Mononuclear cell (primary cell): ENCODE data around the gene CSAG1. TPM values are rescaled to one million over a fixed set of nuclear protein-coding genes. Genes with fewer than 3 reads are reported as not detected.
"Not testable (repeated sequence)": the region's sequence is repeated elsewhere in the genome, so short reads cannot be mapped to it uniquely, and the experiment has no call there.

Source experiments
- H3K27me3 ChIP-seq: 2 replicates; pipeline ENCODE4 v1.6.0; 2011; ENCODE audit warnings: low read length, control low read depth; ENCODE audit not compliant: insufficient read depth
- H3K4me1 ChIP-seq: 2 replicates; pipeline ENCODE4 v1.5.1; 2011; ENCODE audit warnings: mild to moderate bottlenecking, low read length, control low read depth; ENCODE audit not compliant: insufficient read depth
- H3K4me3 ChIP-seq: 2 replicates; pipeline ENCODE4 v1.5.1; 2011; ENCODE audit warnings: mild to moderate bottlenecking, low read length, moderate library complexity
- H3K9me3 ChIP-seq: 2 replicates; pipeline ENCODE4 v1.5.1; 2011; ENCODE audit warnings: low read depth, mild to moderate bottlenecking, control low read depth, low read length
- total RNA-seq: library from RNA; depleted of rRNA; stranded (reverse); fragments of >200 nt; gene quantifications from one replicate; pipeline ENCODE4 v1.2.3, GENCODE V29; 2012

CSAG1 gene, protein sequence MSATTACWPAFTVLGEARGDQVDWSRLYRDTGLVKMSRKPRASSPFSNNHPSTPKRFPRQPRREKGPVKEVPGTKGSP
- total RNA-seq = not detected

DNA sequence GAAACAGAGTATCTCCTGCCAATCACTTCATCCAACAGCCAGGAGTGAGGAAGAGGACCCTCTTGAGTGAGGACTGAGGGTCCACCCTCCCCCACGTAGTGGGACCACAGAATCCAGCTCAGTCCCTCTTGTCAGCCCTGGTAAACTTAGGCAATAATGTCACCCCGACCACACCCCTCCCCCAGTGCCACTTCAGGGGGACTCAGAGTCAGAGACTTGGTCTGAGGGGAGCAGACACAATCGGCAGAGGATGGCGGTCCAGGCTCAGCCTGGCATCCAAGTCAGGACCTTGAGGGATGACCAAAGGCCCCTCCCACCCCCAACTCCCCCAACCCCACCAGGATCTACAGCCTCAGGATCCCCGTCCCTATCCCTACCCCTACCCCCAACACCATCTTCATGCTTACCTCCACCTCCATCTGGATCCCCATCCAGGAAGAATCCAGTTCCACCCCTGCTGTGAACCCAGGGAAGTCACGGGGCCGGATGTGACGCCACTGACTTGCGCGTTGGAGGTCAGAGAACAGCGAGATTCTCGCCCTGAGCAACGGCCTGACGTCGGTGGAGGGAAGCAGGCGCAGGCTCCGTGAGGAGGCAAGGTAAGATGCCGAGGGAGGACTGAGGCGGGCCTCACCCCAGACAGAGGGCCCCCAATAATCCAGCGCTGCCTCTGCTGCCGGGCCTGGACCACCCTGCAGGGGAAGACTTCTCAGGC lies at the start of gene CSAG1, which contains the start of gene MAGEA12:
TSS of gene CSAG1 (minus strand) at position 461 of the 715 bp plus-strand sequence. CDS start 1,261 bp downstream, outside the sequence.
TSS of gene MAGEA12 (plus strand) at position 497 of the 715 bp plus-strand sequence. CDS start 2,405 bp downstream, outside the sequence.
- Histone ChIP-seq H3K9me3 (no peaks in the 10 kb centered on the region), H3K4me1 (no peaks in the 10 kb centered on the region), H3K27me3 (no peaks in the 10 kb centered on the region), H3K4me3 (no peak within 1 kb of the TSS)

DNA sequence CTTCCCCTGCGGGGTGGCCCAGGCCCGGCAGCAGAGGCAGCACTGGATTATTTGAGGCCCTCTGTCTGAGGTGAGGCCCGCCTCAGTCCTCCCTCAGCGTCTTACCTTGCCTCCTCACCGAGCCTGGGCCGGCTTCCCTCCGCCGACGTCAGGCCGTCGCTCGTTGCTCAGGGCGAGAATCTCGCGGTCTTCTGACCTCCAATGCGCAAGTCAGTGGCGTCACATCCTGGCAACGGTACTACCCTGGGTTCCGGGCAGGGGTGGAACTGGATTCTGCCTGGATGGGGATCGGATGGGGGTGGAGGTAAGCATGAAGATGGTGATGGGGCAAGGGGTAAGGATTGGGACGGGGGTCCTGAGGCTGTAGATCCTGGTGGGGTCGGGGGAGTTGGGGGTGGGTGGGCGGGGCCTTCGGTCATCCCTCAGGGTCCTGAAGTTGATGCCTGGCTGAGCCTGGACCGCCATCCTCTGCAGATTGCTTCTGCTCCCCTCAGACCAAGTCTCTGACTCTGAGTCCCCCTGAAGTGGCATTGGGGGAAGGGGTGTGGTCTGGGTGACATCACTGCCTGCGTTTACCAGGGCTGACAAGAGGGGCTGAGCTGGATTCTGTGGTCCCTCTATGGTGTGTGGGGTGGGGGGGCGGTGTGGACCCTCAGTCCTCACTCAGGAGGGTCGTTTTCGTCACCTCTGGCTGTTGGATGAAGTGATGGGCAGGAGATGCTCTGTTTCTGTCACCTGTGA lies 36.2 kb upstream of the CSAG1 start, which contains the start of gene MAGEA6:
TSS of gene MAGEA6 (minus strand) at position 141 of the 741 bp plus-strand sequence. CDS start 2,039 bp downstream, outside the sequence.
- H3K4me3 ChIP-seq, H3K4me1 ChIP-seq, H3K9me3 ChIP-seq, H3K27me3 ChIP-seq: not testable (repeated sequence)

DNA sequence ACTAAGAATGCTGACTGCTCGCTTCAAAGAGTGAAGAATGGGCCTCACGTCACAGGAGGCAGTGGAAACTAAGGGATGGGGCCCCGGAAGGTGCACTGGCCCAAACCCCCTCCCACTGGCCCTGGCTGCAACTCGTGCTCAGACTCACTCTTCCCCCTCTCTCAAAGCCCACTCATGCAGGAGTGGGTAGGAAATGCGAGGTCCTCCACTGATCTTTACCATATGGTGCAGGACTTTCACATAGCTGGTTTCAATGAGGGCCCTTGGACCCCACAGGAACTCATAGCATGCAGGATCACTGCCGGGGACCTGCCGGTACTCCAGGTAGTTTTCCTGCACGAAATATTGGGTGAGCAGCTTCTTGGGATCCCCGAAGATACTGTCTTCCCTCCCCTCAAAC lies 33.0 kb upstream of the CSAG1 start:
- not testable (repeated sequence) for H3K4me1 ChIP-seq, H3K4me3 ChIP-seq, H3K9me3 ChIP-seq, H3K27me3 ChIP-seq

DNA sequence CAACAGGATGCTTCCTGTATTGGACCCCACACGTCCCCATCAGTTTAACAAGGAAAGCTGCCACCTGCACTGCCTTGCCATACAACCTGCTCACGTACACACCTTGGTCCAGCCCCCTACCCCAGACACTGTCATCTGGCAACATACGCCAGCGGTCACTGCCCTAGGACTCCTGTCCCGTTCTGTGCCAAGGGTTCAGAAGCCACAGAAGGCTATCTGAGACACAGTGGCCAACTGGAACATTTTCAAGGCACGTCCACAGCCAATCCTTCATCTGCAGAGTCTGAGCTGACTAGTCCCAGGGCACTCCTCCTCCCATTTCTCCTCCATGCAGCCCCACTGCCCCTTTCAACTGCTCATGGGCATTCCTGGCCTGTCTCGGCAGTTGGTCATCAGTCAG lies 28.1 kb upstream of the CSAG1 start:
- not testable (repeated sequence) for H3K9me3 ChIP-seq, H3K27me3 ChIP-seq, H3K4me3 ChIP-seq, H3K4me1 ChIP-seq

DNA sequence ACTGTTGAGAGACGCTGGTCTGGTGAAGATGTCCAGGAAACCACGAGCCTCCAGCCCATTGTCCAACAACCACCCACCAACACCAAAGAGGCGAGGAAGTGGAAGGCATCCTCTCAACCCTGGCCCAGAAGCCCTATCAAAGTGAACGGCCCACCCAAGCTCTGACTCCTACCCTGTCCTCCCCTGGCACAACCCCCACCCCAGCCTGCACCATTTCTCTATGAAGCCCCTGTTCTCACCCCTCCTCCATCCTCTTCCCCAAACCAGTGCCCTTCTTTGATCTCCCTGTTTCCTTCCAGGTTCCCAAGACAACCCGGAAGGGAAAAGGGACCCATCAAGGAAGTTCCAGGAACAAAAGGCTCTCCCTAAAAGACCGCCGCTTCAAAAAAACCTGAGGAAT lies 26.0 kb upstream of the CSAG1 start:
- not testable (repeated sequence) for H3K27me3 ChIP-seq, H3K4me1 ChIP-seq, H3K4me3 ChIP-seq, H3K9me3 ChIP-seq

DNA sequence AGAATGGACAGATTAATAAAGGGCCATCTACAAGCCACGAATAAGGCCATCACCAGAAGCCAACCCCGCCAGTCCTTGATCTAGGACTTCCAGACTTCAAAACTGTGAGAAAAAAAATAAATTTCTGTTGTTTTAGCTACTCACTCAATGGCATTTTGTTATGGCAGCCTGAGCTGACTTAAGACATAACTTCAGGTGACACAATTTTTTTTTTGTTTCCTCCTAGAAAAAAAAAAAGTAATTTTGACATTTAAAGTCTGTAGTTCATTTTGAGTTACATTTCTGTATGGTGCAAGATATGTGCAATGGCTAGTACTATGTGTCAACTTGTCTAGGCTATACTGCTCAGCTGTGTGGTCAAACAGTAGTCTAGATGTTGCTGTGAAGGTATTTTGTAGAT lies 25.4 kb upstream of the CSAG1 start, which contains the start of gene CSAG3:
TSS of gene CSAG3 (plus strand) at position 301 of the 400 bp plus-strand sequence.
- H3K9me3 ChIP-seq, H3K27me3 ChIP-seq, H3K4me3 ChIP-seq, H3K4me1 ChIP-seq: not testable (repeated sequence)

DNA sequence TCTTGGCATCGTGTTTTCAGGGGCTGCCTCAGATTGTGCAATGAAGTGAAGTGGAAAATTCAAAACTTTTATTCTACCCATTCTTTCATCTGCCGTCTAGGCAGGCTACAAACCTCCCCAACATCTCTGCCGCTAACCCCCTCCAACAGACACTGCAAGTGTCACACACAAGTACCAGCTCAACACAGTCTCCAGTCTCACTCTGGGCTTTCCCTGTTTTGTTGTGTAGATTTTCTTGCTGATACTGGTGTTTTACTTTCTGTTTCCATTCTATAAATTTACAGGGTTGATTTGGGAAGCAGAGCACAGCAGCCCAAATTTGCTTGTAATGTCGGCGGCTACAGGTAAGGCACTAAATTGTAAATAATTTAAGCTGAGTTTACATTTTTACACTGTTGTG lies 21.4 kb upstream of the CSAG1 start:
- H3K27me3 ChIP-seq, H3K4me3 ChIP-seq: not testable (repeated sequence)

DNA sequence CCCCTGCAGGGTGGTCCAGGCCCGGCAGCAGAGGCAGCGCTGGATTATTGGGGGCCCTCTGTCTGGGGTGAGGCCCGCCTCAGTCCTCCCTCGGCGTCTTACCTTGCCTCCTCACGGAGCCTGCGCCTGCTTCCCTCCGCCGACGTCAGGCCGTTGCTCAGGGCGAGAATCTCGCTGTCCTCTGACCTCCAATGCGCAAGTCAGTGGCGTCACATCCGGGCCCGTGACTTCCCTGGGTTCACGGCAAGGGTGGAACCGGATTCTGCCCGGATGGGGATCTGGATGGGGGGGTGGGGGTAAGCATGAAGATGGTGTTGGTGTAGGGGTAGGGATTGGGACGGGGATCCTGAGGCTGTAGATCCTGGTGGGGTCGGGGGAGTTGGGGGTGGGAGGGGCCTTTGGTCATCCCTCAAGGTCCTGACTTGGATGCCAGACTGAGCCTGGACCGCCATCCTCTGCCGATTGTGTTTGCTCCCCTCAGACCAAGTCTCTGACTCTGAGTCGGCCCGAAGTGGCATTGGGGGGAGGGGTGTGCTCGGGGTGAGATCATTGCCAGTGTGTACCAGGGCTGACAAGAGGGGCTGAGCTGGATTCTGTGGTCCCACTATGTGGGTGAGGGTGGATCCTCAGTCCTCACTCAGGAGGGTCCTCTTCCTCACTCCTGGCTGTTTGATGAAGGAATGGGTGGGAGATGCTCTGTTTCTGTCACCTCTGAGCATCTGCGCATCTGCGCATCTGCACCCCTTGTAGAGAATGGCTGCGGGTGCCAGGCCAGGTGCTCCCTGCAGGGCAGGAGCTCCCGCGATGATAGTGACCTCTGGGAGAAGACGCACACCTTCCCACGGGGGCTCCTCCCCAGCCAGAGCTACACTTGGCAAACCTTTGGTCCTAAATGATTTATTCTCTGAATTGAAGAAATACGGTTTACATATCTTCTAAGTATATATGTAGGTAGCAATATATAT lies 20.4 kb upstream of the CSAG1 start, which contains the start of gene MAGEA2:
TSS of gene MAGEA2 (minus strand) at position 157 of the 965 bp plus-strand sequence. CDS start 2,479 bp downstream, outside the sequence.
- H3K9me3 ChIP-seq, H3K27me3 ChIP-seq, H3K4me3 ChIP-seq, H3K4me1 ChIP-seq: not testable (repeated sequence)

More for the DNA sequence above, 21.4 kb upstream of the CSAG1 start:
- not testable (repeated sequence) for H3K9me3 ChIP-seq, H3K4me1 ChIP-seq

DNA sequence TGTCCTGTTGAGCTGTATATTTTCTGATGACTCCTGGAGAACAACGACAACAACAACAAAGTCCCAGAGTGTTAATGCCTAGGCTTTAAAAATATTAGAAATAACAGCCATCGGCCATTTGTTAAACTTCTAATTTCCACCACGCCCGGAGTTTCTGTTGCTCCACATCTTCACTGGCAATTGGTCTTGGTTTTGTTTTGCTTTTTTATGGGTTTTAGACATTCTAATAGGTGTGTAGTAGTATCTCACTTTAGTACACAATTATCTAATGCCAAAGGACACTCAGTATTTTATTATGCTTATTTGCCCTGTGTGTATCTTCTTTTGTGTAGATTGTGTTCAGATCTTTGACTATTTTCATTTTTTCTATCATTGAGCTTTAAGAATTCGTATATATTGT lies 5.0 kb upstream of the CSAG1 start:
- no peaks in the 10 kb centered on the region for H3K9me3 ChIP-seq
- H3K4me3 ChIP-seq = no peak overlapping the region
- H3K27me3 ChIP-seq = no peaks in the 10 kb centered on the region
- H3K4me1 ChIP-seq = no peaks in the 10 kb centered on the region

DNA sequence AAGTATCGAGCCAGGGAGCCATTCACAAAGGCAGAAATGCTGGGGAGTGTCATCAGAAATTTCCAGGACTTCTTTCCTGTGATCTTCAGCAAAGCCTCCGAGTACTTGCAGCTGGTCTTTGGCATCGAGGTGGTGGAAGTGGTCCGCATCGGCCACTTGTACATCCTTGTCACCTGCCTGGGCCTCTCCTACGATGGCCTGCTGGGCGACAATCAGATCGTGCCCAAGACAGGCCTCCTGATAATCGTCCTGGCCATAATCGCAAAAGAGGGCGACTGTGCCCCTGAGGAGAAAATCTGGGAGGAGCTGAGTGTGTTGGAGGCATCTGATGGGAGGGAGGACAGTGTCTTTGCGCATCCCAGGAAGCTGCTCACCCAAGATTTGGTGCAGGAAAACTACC lies 3.0 kb upstream of the CSAG1 start:
- H3K4me1 ChIP-seq, H3K9me3 ChIP-seq, H3K27me3 ChIP-seq, H3K4me3 ChIP-seq: not testable (repeated sequence)

DNA sequence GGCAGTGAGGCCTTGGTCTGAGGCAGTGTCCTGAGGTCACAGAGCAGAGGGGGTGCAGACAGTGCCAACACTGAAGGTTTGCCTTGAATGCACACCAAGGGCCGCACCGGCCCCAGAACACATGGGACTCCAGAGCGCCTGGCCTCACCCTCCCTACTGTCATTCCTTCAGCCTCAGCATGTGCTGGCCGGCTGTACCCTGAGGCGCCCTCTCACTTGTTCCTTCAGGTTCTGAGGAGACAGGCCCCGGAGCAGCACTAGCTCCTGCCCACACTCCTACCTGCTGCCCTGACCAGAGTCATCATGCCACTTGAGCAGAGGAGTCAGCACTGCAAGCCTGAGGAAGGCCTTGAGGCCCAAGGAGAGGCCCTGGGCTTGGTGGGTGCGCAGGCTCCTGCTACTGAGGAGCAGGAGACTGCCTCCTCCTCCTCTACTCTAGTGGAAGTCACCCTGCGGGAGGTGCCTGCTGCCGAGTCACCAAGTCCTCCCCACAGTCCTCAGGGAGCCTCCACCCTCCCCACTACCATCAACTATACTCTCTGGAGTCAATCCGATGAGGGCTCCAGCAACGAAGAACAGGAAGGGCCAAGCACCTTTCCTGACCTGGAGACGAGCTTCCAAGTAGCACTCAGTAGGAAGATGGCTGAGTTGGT lies 2.5 kb upstream of the CSAG1 start:
- Histone ChIP-seq H3K4me3 (no peak overlapping the region), H3K9me3 (no peaks in the 10 kb centered on the region), H3K27me3 (no peaks in the 10 kb centered on the region), H3K4me1 (no peaks in the 10 kb centered on the region)

DNA sequence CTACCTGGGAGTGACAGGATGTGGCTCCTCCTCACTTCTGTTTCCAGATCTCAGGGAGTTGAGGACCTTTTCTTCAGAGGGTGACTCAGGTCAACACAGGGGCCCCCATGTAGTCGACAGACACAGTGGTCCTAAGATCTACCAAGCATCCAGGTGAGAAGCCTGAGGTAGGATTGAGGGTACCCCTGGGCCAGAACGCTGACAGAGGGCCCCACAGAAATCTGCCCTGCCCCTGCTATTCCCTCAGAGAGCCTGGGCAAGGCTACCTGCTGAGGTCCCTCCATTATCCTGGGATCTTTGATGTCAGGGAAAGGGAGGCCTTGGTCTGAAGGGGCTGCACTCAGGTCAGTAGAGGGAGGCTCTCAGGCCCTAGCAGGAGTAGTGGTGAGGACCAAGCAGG lies 1.6 kb upstream of the CSAG1 start:
- no peaks in the 10 kb centered on the region for H3K4me1 ChIP-seq
- H3K4me3 ChIP-seq = no peak overlapping the region
- no peaks in the 10 kb centered on the region for H3K27me3 ChIP-seq
- H3K9me3 ChIP-seq = no peaks in the 10 kb centered on the region

DNA sequence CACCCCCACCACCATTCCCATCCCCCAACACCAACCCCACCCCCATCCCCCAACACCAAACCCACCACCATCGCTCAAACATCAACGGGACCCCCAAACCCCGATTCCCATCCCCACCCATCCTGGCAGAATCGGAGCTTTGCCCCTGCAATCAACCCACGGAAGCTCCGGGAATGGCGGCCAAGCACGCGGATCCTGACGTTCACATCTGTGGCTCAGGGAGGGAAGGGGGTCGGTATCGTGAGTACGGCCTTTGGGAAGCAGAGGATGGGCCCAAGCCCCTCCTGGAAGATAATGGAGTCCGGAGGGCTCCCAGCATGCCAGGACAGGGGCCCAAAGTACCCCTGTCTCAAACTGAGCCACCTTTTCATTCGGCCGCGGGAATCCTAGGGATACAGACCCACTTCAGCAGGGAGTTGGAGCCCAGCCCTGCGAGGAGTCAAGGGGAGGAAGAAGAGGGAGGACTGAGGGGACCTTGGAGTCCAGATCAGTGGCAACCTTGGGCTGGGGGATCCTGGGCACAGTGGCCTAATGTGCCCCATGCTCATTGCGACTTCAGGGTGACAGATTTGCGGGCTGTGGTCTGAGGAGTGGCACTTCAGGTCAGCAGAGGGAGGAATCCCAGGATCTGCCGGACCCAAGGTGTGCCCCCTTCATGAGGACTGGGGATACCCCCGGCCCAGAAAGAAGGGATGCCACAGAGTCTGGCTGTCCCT lies 780 bp upstream of the CSAG1 start:
- not testable (repeated sequence) for H3K4me3 ChIP-seq, H3K4me1 ChIP-seq

DNA sequence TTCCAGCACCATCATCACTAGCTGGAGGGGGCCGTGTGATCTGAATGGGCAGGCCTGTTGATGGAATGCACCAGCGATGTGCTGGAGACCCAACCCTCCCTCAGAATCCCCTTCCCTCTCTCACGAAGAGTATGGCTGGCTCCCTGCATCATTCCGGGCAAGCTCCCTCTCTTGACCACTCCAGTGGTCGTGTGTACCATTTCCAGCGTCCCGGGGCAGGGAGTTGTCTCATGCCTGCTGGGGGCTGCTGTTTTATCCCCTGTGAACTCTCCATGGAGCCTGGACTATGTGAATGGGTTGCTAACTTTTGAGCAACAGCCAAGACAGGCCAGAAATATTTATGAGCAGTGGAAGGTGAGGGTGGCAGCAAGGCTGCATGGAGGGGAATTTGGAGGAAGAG lies 8.1 kb downstream of the CSAG1 start:
- H3K27me3 ChIP-seq = no peaks in the 10 kb centered on the region
- H3K4me3 ChIP-seq = no peak overlapping the region
- H3K4me1 ChIP-seq = no peaks in the 10 kb centered on the region
- no peaks in the 10 kb centered on the region for H3K9me3 ChIP-seq

More for the DNA sequence above, 780 bp upstream of the CSAG1 start:
- H3K9me3 ChIP-seq, H3K27me3 ChIP-seq: not testable (repeated sequence)
